ENCODE results near the gene CDC25B.

GRCh38 chr20:3783068-3783489 lies 13.0 kb upstream of the CDC25B start:
- no peak for TF ChIP-seq MAX (IDR thresholded peaks at IDR 0.05; ENCODE audit: low read depth, low read length)
- TF ChIP-seq CTCF (IDR thresholded peaks at IDR 0.05; ENCODE audit: low read depth, low read length): no peak
- no peak for TF ChIP-seq POLR2A (IDR thresholded peaks at IDR 0.05; ENCODE audit: extremely low read depth, insufficient read length)

Measured in NB4 (cell line).